Measurements from ENCODE around the gene EMILIN2.

The EMILIN2 gene

DNA sequence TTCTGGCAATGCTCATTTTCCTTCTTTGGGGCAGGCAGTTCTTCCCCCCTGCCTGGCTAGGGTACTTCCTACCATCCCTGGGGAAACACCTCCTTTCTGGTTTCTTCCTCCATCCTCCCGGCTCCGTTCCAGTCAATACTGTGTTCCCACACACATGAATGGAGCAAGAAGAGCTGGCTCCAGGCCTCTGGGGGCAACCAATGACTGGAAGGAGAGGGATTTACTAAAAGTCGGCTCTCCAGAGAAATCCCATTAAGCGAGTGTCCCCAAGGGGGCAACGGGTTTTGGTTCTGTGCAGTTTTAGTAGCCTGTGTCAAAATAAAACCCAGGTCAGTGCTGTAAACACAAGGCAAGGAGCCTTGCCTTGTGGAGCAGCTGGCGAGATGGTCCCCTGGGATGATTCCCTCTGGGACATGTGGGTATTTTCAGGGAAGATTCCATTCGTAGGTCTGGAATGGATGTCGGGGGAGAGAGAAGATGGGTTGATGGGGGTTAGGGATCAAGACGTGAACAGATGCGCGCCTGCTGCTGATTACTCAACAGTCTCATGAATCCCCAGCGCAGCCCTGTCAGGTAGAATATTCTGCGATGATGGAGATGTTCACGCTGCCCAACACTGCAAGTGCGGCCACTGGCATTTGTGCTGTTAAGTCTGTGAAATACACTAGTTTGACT lies 32.0 kb downstream of the EMILIN2 start:
- no peak for DNase-seq (ENCODE audit: low read depth, low spot score)

DNA sequence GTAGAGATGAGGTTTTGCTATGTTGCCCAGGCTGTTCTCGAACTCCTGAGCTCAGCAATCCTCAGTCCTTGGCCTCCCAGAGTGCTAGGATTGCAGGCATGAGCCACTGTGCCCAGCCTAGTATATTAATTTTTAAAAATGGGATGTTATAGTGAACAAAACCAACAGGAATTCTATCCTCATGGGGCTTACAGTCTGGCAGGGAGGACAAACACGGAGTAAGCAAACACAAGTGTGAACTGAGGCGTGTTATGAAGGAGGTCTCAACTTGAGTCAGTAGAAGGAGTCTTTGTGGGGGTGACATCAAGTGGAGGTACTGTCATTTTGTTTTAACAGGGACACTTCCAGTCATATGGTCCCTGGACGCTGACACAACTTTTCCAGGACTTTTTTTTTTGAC lies 33.1 kb downstream of the EMILIN2 start:
- no peak for DNase-seq (ENCODE audit: low read depth, low spot score)

DNA sequence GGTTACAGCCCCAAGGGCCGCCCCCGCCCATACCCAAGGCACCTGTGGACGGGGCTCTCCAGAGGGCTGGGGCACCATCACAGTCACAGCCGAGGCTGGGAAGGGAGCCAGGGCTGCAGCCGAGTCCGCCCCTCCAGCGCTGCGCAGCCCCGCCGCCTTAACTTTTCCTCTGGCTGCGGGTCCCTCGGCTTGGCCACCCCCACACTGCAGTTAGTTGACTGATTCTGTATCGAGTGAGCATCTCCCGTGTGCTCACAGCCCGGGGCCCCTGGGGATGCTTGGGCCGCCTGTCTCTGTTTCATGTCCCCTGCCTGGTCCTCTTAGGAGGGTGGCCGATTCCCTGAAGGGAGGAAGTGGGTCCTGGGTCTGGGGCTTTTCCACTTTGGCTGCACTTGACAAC lies 33.7 kb downstream of the EMILIN2 start:
- DNase-seq (ENCODE audit: low read depth, low spot score), result no peak

DNA sequence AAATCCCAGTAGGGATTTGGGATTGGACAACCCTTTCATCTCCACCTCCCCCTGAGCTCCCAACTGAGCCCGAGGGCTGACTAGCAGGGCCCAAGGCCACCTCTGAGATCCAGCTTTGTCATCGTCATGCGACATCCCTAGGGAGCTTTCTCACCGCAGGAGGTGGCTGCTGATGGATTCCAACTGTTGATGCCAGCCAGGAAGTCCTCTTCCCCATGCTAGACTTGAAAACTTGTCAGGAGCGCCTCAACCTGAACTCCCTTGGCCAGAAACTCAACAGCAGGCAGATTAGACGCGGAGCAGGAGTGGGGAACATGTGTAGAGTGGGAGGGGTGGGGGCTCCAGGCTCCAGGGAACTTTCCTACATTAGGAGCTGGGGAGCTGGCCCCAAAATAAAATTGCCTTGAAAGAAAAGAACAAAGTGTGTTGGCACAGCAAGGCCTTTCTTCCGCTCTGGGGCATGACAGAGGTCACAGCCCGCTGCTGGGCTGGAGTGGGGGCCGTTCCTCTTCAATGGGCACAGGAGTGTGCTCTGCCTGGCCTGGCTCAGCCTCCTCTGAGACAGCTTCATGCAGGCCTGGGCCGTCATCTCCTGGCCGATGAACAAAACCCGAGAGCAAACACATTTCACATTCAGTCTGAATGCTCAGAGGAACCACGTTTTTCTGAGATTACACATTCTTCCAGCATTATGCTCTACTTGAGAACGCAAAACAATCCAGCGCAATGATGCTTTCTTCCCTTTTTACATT lies 34.5 kb downstream of the EMILIN2 start:
- no peak for DNase-seq (ENCODE audit: low read depth, low spot score)

DNA sequence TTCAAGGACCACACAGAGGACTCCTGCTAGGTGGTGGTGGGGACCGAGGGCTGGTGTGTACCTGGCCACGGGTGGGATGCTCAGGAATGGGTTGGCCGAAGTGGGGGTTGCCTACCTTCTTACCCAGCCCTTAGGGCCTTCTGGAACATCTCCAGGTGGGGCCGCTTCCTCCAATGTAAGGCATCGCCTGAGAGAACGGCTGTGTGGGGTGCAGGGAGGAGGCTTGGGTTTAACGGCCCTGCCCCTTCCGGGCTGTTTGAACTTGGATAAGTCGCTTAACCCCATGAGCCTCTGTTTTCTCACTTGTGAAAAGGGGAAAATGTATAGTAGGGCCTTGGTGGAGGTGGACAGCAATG lies 35.0 kb downstream of the EMILIN2 start:
- DNase-seq (ENCODE audit: low read depth, low spot score), result no peak

DNA sequence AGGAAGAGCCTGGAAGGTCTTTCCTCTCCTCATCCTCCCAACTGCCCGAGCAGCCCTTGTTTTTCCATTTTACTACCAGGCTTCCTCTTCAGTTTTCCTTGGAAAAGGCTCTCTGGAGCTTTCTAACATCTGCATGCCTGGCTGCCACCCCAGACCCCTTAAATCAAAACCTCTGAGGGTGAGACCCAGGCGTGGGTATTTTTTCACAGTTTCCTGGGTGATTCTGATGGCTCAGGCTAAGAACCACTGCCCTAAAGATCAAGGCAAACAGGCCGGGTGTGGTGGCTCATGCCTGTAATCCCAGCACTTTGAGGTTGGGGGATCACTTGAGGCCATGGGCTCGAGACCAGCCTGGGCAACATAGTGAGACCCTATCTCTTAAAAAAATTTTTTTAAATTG lies 35.4 kb downstream of the EMILIN2 start:
- no peak for DNase-seq (ENCODE audit: low read depth, low spot score)

DNA sequence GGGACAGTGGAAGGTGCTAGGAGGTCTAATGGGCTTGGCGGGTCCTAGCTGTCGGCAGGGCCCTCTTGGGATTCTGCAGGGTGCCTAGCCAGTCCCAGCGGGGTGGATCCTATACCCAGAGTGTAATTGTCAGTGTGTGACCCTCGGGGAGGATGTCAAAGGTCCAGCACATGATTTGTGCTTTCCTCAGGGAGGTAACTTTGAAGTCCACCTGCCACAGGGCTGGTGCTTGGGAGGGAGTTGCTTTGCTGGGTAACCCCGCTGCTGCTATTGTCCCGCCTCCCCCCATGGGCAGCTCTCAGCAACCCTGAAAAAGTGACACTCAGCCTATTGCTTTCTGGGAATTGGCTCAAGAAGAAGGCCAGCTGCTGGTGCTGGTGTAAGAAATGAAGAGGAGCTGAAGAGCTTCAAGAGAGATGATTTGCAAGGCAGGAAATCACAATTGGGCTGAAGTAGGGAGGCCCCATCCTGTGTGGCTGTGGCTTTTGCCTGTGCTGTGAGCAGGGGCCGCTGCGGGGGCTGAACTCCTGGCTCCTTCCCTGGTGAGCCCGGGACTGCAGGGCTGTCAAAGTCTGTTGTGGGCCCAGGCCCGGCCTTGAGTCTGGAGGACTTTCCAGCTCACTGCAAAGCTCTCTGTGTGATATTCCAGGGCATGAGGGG lies 36.4 kb downstream of the EMILIN2 start:
- DNase-seq (ENCODE audit: low read depth, low spot score), result no peak

DNA sequence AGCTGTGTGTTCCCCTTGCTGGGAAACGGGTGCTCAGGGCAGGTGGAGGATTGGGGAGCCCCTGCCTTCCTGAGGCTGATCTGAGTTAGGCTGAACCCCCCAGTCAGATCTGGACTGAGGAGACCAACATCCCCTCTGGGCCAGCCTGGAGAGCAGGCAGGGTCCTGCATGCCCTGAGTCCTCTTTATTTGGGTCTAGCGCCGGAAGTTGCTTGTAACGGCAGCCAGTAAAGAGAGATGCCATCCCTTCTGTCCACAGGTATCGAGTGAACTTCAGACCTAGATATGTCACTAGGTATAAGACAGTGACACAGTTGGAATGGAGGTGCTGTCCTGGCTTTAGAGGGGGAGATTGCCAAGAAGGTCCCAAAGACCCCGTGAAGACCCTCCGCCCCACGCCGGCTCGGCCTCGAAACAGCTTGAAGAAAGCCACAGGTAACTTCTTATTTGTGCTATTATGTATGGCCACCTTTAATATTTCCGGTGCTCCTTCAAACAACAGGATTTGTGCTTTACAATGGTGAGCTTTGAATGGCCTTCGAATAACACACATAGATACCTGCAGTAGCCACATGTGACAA lies 38.0 kb downstream of the EMILIN2 start:
- no peak for DNase-seq (ENCODE audit: low read depth, low spot score)

DNA sequence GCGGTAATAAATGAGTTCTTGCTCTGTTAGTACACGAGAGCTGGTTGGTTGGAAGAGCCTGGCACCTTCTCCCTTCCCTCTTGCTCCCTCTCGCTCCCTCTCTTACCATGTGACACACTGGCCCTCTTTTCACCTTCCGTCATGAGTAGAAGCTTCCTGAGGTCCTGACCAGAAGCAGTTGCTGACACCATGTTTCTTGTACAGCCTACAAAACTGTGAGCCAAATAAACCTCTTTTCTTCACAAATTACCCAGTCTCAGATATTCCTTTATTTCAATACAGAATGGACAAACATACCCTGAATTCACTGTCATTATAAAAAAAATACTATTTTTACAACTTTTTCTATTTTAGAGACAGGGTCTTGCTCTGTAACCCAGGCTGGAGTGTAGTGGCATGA lies 40.7 kb downstream of the EMILIN2 start:
- no peak for DNase-seq (ENCODE audit: low read depth, low spot score)

DNA sequence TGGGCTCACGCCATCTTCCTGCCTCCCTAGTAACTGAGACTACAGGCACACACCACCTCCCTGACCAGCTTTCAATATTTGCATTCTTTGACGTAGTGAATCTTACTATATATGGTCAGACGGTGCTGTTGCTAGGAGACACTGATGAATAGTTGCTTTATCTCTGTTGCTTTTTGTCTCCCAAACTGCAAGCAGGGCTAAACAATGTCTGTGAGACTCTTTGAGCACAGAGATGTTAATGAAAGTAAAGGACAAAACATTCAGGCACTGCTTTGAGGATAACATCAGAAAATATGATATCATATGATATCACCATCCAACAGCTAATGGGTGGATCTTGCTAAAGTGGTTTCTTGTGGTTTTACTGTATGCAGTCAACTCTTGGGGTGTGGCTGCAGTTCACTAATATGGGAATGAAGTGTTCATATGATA lies 43.0 kb downstream of the EMILIN2 start:
- no peak for DNase-seq (ENCODE audit: low read depth, low spot score)

DNA sequence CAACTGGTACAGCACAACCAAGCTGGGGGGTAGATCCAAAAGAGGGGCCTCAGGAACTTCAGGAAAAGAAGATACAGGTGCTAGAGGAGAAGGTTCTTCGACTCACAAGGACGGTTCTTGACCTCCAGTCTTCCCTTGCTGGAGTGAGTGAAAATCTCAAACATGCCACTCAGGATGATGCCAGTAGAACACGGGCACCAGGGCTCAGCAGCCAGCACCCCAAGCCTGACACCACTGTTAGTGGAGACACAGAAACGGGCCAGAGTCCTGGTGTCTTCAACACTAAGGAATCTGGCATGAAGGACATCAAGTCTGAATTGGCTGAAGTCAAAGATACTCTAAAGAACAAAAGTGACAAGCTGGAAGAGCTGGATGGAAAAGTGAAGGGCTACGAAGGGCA lies 43.8 kb downstream of the EMILIN2 start:
- DNase-seq (ENCODE audit: low read depth, low spot score), result no peak

DNA sequence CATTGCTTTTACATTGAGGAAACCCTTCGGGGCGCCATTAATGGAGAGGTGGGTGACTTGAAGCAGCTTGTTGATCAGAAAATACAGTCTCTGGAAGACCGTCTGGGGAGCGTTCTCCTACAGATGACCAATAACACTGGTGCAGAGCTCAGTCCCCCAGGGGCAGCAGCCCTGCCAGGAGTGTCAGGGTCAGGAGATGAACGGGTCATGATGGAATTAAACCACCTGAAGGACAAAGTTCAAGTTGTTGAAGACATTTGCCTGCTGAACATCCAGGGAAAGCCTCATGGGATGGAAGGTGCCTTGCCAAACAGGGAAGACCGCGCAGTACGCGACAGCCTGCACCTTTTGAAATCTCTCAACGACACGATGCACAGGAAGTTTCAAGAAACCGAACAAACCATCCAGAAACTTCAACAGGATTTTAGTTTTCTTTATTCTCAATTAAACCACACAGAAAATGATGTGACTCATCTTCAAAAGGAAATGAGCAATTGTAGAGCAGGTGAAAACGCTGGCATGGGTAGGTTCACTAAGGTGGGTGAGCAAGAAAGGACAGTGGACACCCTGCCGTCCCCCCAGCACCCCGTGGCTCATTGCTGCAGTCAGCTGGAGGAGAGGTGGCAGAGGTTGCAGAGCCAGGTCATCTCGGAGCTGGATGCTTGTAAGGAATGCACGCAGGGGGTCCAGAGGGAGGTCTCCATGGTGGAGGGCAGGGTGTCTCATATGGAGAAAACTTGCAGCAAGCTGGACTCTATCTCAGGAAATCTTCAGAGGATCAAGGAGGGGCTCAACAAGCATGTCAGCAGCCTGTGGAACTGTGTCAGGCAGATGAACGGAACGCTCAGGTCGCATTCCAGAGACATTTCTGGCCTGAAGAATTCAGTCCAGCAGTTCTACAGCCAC lies 45.0 kb downstream of the EMILIN2 start:
- no peak for DNase-seq (ENCODE audit: low read depth, low spot score)

DNA sequence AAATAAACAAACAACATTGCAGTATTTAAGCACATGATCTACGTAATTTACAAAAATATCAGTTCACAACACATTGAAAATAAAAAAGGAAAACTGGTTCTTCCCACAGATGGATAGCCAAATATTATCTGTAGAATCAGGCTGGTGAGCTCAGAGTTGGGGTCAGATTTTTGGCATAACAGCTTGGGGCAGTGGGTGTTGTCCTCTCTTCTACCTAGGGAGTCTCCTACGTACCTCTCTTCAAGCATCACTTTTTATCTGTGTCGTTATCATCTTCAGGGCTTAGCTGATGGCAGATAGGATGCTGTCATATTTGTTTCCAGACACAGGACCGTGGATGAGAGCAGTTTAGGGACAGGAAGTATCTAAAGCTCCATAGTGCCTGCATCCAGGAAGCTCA lies 46.2 kb downstream of the EMILIN2 start:
- no peak for DNase-seq (ENCODE audit: low read depth, low spot score)

DNA sequence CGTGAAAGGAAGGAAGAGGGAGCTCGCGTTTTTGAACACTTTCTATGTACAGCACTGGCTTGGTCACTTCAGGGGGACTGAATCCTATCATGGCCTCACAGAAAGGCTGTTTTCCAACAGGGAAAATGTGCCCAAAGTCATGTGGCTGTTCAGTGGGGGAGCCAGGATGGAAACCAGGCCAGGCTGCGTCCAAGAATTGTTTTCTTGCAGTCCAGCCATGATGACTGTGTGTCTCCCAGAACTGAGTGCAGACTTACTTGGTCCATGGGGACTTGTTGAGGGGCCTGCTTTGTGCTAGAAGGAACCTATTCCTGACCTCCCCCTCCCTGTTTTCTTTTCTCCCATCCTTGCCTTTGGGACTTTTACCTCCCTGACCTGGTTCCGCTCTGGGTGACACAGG lies 46.9 kb downstream of the EMILIN2 start:
- no peak for DNase-seq (ENCODE audit: low read depth, low spot score)

DNA sequence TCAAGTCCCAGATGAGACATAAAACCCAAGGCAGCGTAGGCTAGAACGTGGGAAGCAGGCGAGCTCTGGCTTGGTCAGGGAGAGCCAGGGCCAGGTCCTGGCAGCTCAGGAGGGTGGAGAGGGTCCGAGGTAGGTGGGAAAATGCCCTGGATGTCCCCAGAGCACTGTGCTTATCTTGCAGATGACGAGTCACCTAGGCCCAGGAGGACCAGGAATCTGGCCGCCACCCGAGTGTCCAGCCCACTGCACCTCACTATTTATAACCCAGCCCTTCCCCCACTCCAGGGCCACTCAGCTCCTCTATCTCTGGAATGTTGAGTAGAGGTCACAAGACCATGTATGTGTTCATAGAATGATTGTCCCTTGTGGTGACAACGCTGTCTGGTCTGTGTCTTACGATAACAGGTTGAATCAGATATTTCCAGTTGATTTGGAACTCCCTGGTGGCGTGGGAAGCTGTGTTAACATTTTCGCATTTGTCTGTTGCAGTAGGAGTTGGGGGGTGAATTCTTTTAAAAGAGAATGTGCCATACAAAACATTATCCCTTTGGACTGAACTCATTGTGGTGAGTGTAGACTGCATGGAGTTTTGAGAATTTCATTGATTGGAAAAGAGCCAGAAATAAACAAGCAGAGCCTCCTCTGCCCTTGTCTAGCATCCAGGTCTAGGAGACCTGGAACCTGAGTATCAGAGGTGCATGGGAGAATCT lies 47.5 kb downstream of the EMILIN2 start:
- DNase-seq (ENCODE audit: low read depth, low spot score), result no peak

DNA sequence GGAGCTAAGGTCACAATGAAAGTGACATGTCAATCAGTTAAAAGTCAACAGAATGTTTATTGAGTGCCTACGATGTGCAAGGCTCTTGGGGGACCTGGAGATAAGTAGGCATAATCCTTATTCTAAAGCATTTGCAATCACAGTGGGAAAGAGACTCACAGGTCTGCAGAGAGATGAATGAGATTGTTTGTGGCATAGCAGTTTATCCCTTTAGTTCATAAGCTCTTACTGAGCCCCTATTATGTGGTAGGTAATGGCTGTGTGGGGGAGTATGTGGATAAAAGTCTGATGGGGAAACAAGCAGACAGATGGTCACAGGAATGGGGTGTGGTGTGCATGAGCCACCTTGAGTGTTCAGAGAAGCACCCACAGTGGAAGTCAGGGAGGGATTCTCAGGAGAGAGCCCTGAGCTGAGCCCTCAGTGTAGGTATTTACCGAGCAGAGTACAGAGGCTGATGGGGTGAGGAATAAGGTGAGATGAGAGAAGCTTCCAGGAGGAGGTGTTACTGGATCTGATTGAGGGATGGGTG lies 48.1 kb downstream of the EMILIN2 start:
- DNase-seq (ENCODE audit: low read depth, low spot score), result no peak

DNA sequence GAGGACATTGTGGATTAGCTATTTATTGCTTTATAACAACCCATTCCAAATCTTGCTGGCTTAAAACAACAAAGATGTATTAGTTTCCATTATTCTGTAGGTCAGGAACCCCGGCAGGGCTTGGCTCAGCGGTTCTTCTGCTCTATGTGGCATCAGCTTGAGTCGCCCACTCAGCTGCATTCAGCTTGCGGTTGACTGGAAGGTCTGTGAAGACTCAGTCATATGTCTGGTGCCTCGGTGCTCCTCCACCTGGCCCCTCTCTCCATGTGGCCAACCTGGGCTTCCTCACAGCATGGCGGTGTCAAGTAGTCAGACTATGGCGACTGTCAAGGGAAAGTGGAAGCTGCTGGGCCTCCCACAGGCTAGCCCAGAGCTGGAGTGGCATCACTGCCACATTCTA lies 48.6 kb downstream of the EMILIN2 start:
- no peak for DNase-seq (ENCODE audit: low read depth, low spot score)

DNA sequence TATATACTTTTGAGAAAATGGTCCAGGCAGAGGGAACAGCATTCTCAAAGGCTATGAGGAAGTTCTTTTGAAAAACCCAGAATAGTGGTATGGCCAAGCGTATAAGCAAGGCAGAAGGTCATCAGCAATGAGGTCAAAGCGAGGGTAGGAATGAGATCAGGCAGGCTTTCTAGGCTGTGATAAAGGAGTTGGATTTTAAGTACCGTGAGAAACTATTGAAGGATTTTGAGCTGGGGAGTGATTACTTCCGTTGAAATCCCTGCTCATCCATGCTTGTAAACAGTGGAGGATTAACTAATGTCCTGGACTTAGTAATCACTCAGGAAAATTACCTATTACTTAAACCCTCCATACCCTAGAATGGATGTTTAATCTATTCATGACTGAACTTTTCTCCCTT lies 50.2 kb downstream of the EMILIN2 start:
- DNase-seq (ENCODE audit: low read depth, low spot score), result no peak

DNA sequence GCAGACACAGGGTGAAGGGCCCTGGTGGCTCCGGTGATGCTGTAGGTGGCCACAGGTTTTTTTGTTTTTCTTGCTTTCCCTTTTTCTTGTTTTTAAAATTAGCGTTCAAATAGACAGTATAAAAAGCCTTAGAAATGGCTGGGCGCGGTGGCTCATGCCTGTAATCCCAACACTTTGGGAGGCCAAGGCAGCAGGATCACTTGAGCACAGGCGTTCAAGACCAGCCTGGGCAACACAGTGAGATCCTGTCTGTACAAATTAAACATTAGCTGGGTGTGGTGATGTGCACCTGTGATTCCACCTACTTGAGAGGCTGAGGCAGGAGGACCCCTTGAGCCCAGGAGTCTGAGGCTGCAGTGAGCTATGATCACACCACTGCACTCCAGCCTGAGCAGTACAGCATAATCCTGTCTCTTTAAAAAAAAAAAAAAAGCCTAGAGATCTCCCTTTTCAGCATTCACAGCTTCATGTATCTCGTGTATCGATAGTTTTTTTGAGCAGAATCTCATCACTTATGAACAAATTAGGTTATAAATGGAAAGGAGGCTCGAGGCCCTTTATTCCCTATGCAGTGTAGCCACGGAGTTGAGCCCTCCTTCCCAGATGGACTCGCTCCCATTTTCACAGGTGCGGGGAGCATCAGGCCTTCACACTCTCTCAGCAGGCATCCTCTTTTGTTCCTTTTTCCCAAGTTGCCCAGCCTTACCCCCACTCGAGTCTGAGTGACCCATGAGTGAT lies 50.8 kb downstream of the EMILIN2 start:
- DNase-seq (ENCODE audit: low read depth, low spot score), result no peak

DNA sequence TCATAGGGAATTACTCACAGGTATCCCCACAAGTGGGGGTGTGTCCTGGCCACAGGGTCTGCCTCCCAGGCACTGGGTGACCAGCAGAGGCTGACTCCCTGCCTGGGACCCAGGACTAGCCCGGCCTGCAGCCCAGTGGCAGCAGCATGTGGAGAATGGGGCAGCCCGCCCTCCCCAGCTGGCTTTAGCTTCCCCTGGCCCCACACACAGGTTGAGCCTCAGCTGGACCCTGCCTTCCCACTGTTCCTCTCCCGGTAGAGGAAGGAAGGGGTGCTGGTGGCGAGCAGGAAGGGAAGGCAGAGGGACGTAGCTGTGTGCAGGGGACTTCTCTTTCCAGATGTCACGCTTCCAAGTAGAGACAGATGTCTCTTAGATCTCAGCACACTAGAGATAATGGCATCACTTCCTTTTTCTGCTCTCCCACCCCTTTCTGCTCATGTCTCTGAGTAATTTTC lies 51.4 kb downstream of the EMILIN2 start:
- DNase-seq (ENCODE audit: low read depth, low spot score), result no peak
